HCT116 (cell line): ENCODE data around the gene RANBP10. TPM values are rescaled to one million over a fixed set of nuclear protein-coding genes. Genes with fewer than 3 reads are reported as not detected.

Experiments used
- ATAC-seq: fragments of 200-7000 bp; cut with Tn5 transposase; 2 replicates; pipeline ENCODE4 v1.9.1; 2020; ENCODE audit warnings: mild to moderate bottlenecking, moderate library complexity
- BruUV-seq: library from RNA; stranded (reverse); fragments of 400-500 nt; replicated peaks from 2 replicates; lab custom pipeline; 2021; lab: Mats Ljungman, UMichigan
- CTCF ChIA-PET: fragments of 300-600 bp; sonication (Branson Sonifier 250); formaldehyde crosslinking; loops from one replicate; lab custom pipeline; 2021; ENCODE audit warnings: antibody characterized with exemption; lab: Charles Lee
- POLR2A ChIA-PET: fragments of 300-600, 350-600 bp; sonication (Branson Sonifier 250); formaldehyde crosslinking; loops from one replicate; lab custom pipeline; 2021; ENCODE audit warnings: antibody characterized with exemption; lab: Charles Lee
- RAD21 ChIA-PET, 2 experiments: fragments of 300-600 bp; sonication (Branson Sonifier 250); formaldehyde crosslinking; loops; one replicate each; lab custom pipeline; 2023; ENCODE audit warnings: low total read pairs in 2 of 2; ENCODE audit not compliant: uncharacterized antibody in 2 of 2, unreplicated experiment in 2 of 2, low non-redundant PET in 1 of 2; lab: Charles Lee
- DNase-seq: peaks from one replicate; pipeline ENCODE4 v3.0.0-alpha.2; 2010; ENCODE audit warnings: low read depth, low spot score
- H2AFZ ChIP-seq: fragments of 200-600 bp; shearing (Covaris generic), sonication (generic); 2 replicates; pipeline ENCODE4 v1.6.1; 2017; ENCODE audit warnings: low read depth, mixed run types, mixed read lengths, antibody characterized with exemption, low read length; ENCODE audit not compliant: poor library complexity, severe bottlenecking
- H3K27ac ChIP-seq: 2 replicates; pipeline ENCODE4 v1.5.1; 2012; ENCODE audit warnings: low read depth, low read length
- H3K27me3 ChIP-seq: fragments of 200-600 bp; sonication (generic); 2 replicates; pipeline ENCODE4 v1.6.1; 2016; ENCODE audit warnings: mixed run types, low read length, mixed read lengths; ENCODE audit not compliant: insufficient read depth
- H3K36me3 ChIP-seq, 2 experiments: fragments of 200-500 bp in 1 of 2; fragments of 200-600 bp in 1 of 2; sonication (Bioruptor generic) in 1 of 2; sonication (generic) in 1 of 2; 2 replicates each; pipeline versions ENCODE4 v1.5.1 to v1.6.1; 2014 to 2016; ENCODE audit warnings: low read length in 2 of 2, inconsistent platforms in 1 of 2, mixed read lengths in 1 of 2, mixed run types in 1 of 2; ENCODE audit not compliant: insufficient read depth in 2 of 2, control insufficient read depth in 1 of 2
- H3K4me1 ChIP-seq, 2 experiments: fragments of 200-600 bp in 1 of 2; sonication (generic) in 1 of 2; 2 replicates each; pipeline versions ENCODE4 v1.5.1 to v1.6.1; 2012 to 2017; ENCODE audit warnings: low read length in 2 of 2, inconsistent platforms in 1 of 2, mild to moderate bottlenecking in 1 of 2, mixed read lengths in 1 of 2, mixed run types in 1 of 2, moderate library complexity in 1 of 2; ENCODE audit not compliant: insufficient read depth in 2 of 2, control insufficient read depth in 1 of 2
- H3K4me2 ChIP-seq: fragments of 200-600 bp; sonication (generic); 2 replicates; pipeline ENCODE4 v1.6.1; 2017; ENCODE audit warnings: mixed run types, low read length, mixed read lengths
- H3K4me3 ChIP-seq, 2 experiments: fragments of 200-600 bp in 1 of 2; sonication (generic) in 1 of 2; replicated peaks in 1 of 2; 2 replicates each; pipeline ENCODE4 v1.5.1; 2011 to 2016; ENCODE audit warnings: low read length in 2 of 2, control low read depth in 1 of 2, low read depth in 1 of 2, mild to moderate bottlenecking in 1 of 2, mixed read lengths in 1 of 2, mixed run types in 1 of 2
- H3K79me2 ChIP-seq: fragments of 200-600 bp; sonication (generic); 2 replicates; pipeline ENCODE4 v1.6.1; 2017; ENCODE audit warnings: mild to moderate bottlenecking, mixed run types, low read length, moderate library complexity, mixed read lengths; ENCODE audit not compliant: insufficient read depth
- H3K9ac ChIP-seq: fragments of 200-600 bp; sonication (generic); 2 replicates; pipeline ENCODE4 v1.6.1; 2016; ENCODE audit warnings: low read length, mixed read lengths
- H3K9me2 ChIP-seq: fragments of 200-600 bp; sonication (generic), shearing (Covaris generic); 2 replicates; pipeline ENCODE4 v1.6.1; 2017; ENCODE audit warnings: mixed run types, mild to moderate bottlenecking, moderate library complexity; ENCODE audit not compliant: insufficient read depth
- H3K9me3 ChIP-seq, 2 experiments: fragments of 200-500 bp in 1 of 2; fragments of 200-600 bp in 1 of 2; sonication (Bioruptor generic) in 1 of 2; sonication (generic) in 1 of 2; 2 replicates each; pipeline ENCODE4 v1.6.1; 2014 to 2017; ENCODE audit warnings: low read length in 2 of 2, mixed read lengths in 2 of 2, inconsistent platforms in 1 of 2, low read depth in 1 of 2, mild to moderate bottlenecking in 1 of 2, mixed run types in 1 of 2, moderate library complexity in 1 of 2; ENCODE audit not compliant: control insufficient read depth in 1 of 2, insufficient read depth in 1 of 2
- H4K20me1 ChIP-seq: fragments of 200-600 bp; sonication (generic), shearing (Covaris generic); 2 replicates; pipeline ENCODE4 v1.6.1; 2017; ENCODE audit warnings: mixed run types, mild to moderate bottlenecking, moderate library complexity; ENCODE audit not compliant: insufficient read depth
- CEBPB ChIP-seq: IDR thresholded peaks from 2 replicates; pipeline ENCODE4 v1.6.1; 2012; ENCODE audit warnings: low read depth
- FOSL1 ChIP-seq: IDR thresholded peaks from 2 replicates; pipeline ENCODE4 v1.6.1; 2012; ENCODE audit warnings: low read depth
- MAX ChIP-seq: IDR thresholded peaks from 2 replicates; pipeline ENCODE4 v1.6.1; 2012
- REST ChIP-seq: IDR thresholded peaks from 2 replicates; pipeline ENCODE4 v1.6.1; 2012; ENCODE audit warnings: low read depth
- SRF ChIP-seq: IDR thresholded peaks from 2 replicates; pipeline ENCODE4 v1.6.1; 2012; ENCODE audit warnings: low read depth
- YY1 ChIP-seq: IDR thresholded peaks from 2 replicates; pipeline ENCODE4 v1.6.1; 2011; ENCODE audit warnings: low read length, low read depth, moderate library complexity, mild to moderate bottlenecking; ENCODE audit not compliant: insufficient replicate concordance; ENCODE audit errors: extremely low read depth
- ZBTB33 ChIP-seq: IDR thresholded peaks from 2 replicates; pipeline ENCODE4 v1.6.1; 2011; ENCODE audit warnings: mild to moderate bottlenecking, low read length, moderate library complexity; ENCODE audit not compliant: insufficient replicate concordance; ENCODE audit errors: extremely low read depth
- ZFX ChIP-seq: fragments of 450-650 bp; IDR thresholded peaks from 2 replicates; pipeline ENCODE4 v1.6.1; 2017
- intact Hi-C: fragments of 100-400 bp; cut with micrococcal nuclease; formaldehyde crosslinking; loops from 2 replicates; pipeline ENCODE4 v1.10.0; 2022
- total RNA-seq: library from RNA; stranded (reverse); gene quantifications from one replicate; pipeline ENCODE4 v1.2.1, GENCODE V29; 2021; ENCODE audit not compliant: unreplicated experiment

Gene RANBP10
- total RNA-seq, 1 experiment from 2014 or later: 16.9 TPM

GRCh38 chr16:67707790-67708189, 98.6 kb downstream of the RANBP10 start:
- Histone ChIP-seq H2AFZ (no peak overlapping the region), H3K27me3 (no peaks in the 10 kb centered on the region)
- RAD21 ChIA-PET: no interaction called here
- ATAC-seq: no peak
- TF ChIP-seq MAX (no peak), REST (no peak), SRF (no peak), ZBTB33 (no peak), ZFX (no peak), YY1 (no peak), CEBPB (no peak), FOSL1 (no peak)
- TF ChIP-seq, all 23 proteins: peak for 0
- intact Hi-C loops: no loop called here
- H3K9ac ChIP-seq: no peak overlapping the region
- H3K4me3 ChIP-seq: no peak overlapping the region
- no peaks in the 10 kb centered on the region for H3K9me3 ChIP-seq
- no peaks in the 10 kb centered on the region for H3K9me2 ChIP-seq
- H3K79me2 ChIP-seq: peaks cover 61% of the 10 kb centered on the region
- no peak overlapping the region for H3K27ac ChIP-seq
- H3K36me3 ChIP-seq: no peaks in the 10 kb centered on the region
- ChIA-PET POLR2A (no interaction called here), CTCF (no interaction called here)
- BruUV-seq: no TSS peak
- DNase-seq: no peak
- no peaks in the 10 kb centered on the region for H3K4me1 ChIP-seq
- H3K4me2 ChIP-seq: no peak overlapping the region
- 0 out of 2 replicates have a peak, but pooled peaks cover 3% of the 10 kb centered on the region for H4K20me1 ChIP-seq
